Neuronal stem cell (in vitro differentiated cells): ENCODE measurements around the gene PRKCE.

Experiments used
- DNase-seq: peaks from one replicate; pipeline ENCODE4 v3.0.0-alpha.2; 2013; ENCODE audit warnings: low spot score
- H2AFZ ChIP-seq: one replicate; pipeline ENCODE4 v1.6.1; 2013; ENCODE audit warnings: mild to moderate bottlenecking, low read length, inconsistent platforms
- H2AK5ac ChIP-seq: 2 replicates; pipeline ENCODE4 v1.6.1; 2013; ENCODE audit warnings: low read depth, mild to moderate bottlenecking, inconsistent platforms, low read length, moderate library complexity, mixed read lengths
- H2BK120ac ChIP-seq: 2 replicates; pipeline ENCODE4 v1.6.1; 2013; ENCODE audit warnings: low read depth, mild to moderate bottlenecking, inconsistent platforms, low read length, moderate library complexity, mixed read lengths
- H2BK12ac ChIP-seq: one replicate; pipeline ENCODE4 v1.6.1; 2013; ENCODE audit warnings: low read length, inconsistent platforms
- H2BK15ac ChIP-seq: 2 replicates; pipeline ENCODE4 v1.6.1; 2013; ENCODE audit warnings: mild to moderate bottlenecking, low read length, inconsistent platforms, mixed read lengths
- H2BK5ac ChIP-seq: one replicate; pipeline ENCODE4 v1.6.1; 2013; ENCODE audit warnings: inconsistent platforms, mild to moderate bottlenecking, low read length, moderate library complexity
- H3K14ac ChIP-seq: one replicate; pipeline ENCODE4 v1.6.1; 2013; ENCODE audit warnings: low read length, inconsistent platforms
- H3K18ac ChIP-seq: 2 replicates; pipeline ENCODE4 v1.6.1; 2013; ENCODE audit warnings: low read length, inconsistent platforms
- H3K23ac ChIP-seq: 2 replicates; pipeline ENCODE4 v1.6.1; 2013; ENCODE audit warnings: low read depth, mild to moderate bottlenecking, mixed read lengths, low read length, inconsistent platforms; ENCODE audit not compliant: poor library complexity
- H3K27ac ChIP-seq: replicated peaks from 3 replicates; pipeline ENCODE4 v1.5.1; 2013; ENCODE audit warnings: low read length, inconsistent platforms
- H3K27me3 ChIP-seq, 3 experiments: 2 replicates each; pipeline ENCODE4 v1.6.1; 2013; ENCODE audit warnings: low read length in 3 of 3, mild to moderate bottlenecking in 2 of 3, inconsistent platforms in 1 of 3, low read depth in 1 of 3, mixed read lengths in 1 of 3, moderate library complexity in 1 of 3; ENCODE audit not compliant: control insufficient read depth in 3 of 3, insufficient read depth in 3 of 3
- H3K36me3 ChIP-seq, 2 donors: replicated peaks in 1 of 2; 2 replicates each; pipeline ENCODE4 v1.6.1; 2013; ENCODE audit warnings: low read length in 2 of 2; ENCODE audit not compliant: control insufficient read depth in 2 of 2, insufficient read depth in 2 of 2
- H3K4ac ChIP-seq: 2 replicates; pipeline ENCODE4 v1.6.1; 2013; ENCODE audit warnings: inconsistent platforms, mild to moderate bottlenecking, low read length, moderate library complexity
- H3K4me1 ChIP-seq, 2 donors: 1 replicate in 1 of 2; 2 replicates in 1 of 2; pipeline ENCODE4 v1.6.1; 2013; ENCODE audit warnings: low read length in 2 of 2, low read depth in 1 of 2; ENCODE audit not compliant: control insufficient read depth in 2 of 2, insufficient read depth in 1 of 2
- H3K4me2 ChIP-seq: one replicate; pipeline ENCODE4 v1.6.1; 2013; ENCODE audit warnings: mild to moderate bottlenecking, low read length, inconsistent platforms; ENCODE audit not compliant: insufficient read depth, poor library complexity, severe bottlenecking
- H3K4me3 ChIP-seq, 2 donors: 2 replicates each; pipeline ENCODE4 v1.5.1; 2013; ENCODE audit warnings: low read length in 2 of 2, mild to moderate bottlenecking in 2 of 2, inconsistent platforms in 1 of 2, moderate library complexity in 1 of 2
- H3K79me1 ChIP-seq: one replicate; pipeline ENCODE4 v1.6.1; 2013; ENCODE audit warnings: low read depth, mild to moderate bottlenecking, inconsistent platforms, low read length, moderate library complexity
- H3K9ac ChIP-seq: one replicate; pipeline ENCODE4 v1.6.1; 2013; ENCODE audit warnings: mild to moderate bottlenecking, low read depth, low read length, inconsistent platforms; ENCODE audit not compliant: poor library complexity
- H3K9me3 ChIP-seq, 2 donors: replicated peaks in 1 of 2; 2 replicates each; pipeline versions ENCODE3 to v1.6.1; 2013; ENCODE audit warnings: low read length in 2 of 2, mild to moderate bottlenecking in 2 of 2, inconsistent platforms in 1 of 2, low read depth in 1 of 2, mixed read lengths in 1 of 2, moderate library complexity in 1 of 2; ENCODE audit not compliant: control insufficient read depth in 2 of 2, insufficient read depth in 1 of 2
- H4K8ac ChIP-seq: one replicate; pipeline ENCODE4 v1.6.1; 2013; ENCODE audit warnings: low read depth, mild to moderate bottlenecking, inconsistent platforms, low read length, moderate library complexity
- H4K91ac ChIP-seq: one replicate; pipeline ENCODE4 v1.6.1; 2013; ENCODE audit warnings: low read length, low read depth, mild to moderate bottlenecking, inconsistent platforms; ENCODE audit not compliant: poor library complexity
- WGBS, 2 donors: extraction: QIAGEN DNeasy Blood & Tissue Kit; methylation state at CpG; one replicate each; pipeline ENCODE4 v1.1.7; 2013; ENCODE audit warnings: missing lambda C conversion rate in 2 of 2, mixed read lengths in 1 of 2; ENCODE audit not compliant: insufficient read length in 2 of 2, insufficient replicate concordance in 1 of 2; ENCODE audit errors: extremely low coverage in 2 of 2; 5-methylcytosine and 5-hydroxymethylcytosine counted together

Gene PRKCE

DNA sequence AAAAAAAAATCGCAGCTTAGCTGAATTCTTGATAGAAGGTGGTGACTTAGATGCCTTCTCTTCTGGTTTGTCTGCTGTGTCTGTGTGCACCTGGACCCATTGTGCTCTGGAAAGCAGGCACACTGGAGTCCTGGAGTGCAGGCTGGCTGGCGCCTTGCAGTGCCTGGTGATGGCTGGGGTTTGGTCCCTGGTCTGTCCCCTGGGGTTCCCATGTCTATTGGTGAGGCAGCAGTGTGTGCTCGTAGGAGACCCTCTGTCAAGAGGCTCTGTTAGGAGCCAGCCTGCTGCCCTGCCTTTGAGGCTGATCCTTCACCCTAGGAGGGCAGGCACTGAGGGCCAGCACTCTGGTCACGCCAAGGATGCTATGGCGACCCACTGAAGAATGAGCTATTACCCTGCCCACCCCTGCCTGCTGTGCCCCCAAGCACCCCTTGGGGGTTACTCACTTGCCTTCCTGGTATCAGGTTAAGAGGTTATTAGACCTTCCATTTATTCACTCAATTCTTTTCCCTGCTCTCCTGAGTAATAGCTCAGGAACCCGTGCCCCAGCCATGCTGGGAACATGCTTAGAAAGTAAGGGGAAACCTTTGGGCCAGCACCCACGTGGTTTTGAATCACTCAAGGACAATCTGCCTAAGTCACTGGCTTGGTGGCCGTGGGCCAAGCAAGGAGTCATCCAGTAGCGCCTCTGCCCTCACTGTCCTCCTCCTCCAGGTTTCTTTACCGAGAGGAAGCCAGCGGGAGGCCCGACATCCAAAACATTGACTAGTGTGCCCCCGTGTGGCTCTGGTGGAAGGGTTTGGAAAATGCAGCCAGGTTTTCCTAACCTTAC, 284.5 kb downstream of the PRKCE start:
- no peak overlapping the region for H4K91ac ChIP-seq
- no peak overlapping the region for H4K8ac ChIP-seq
- no peaks in the 10 kb centered on the region for H3K79me1 ChIP-seq
- peak; percentile 65 for DNase-seq
- no peak overlapping the region for H3K18ac ChIP-seq
- no peak overlapping the region for H2AFZ ChIP-seq
- H3K23ac ChIP-seq: no peak overlapping the region
- peaks cover 2 to 4% of the 10 kb centered on the region in 2 donors for H3K4me1 ChIP-seq
- H2BK120ac ChIP-seq: no peak overlapping the region
- H2BK5ac ChIP-seq: no peak overlapping the region
- no peak overlapping the region for H2BK12ac ChIP-seq
- no peak overlapping the region for H3K9ac ChIP-seq
- no peaks in the 10 kb centered on the region for H3K36me3 ChIP-seq
- H3K4ac ChIP-seq: no peak overlapping the region
- no peak overlapping the region for H2AK5ac ChIP-seq
- no peaks in the 10 kb centered on the region for H3K27me3 ChIP-seq
- H3K27ac ChIP-seq: no peak overlapping the region
- no peak overlapping the region for H3K14ac ChIP-seq
- no peaks in the 10 kb centered on the region for H3K9me3 ChIP-seq
- H3K4me2 ChIP-seq: no peak overlapping the region
- no peak overlapping the region for H3K4me3 ChIP-seq
- WGBS, 2 donors: no CpG with 5 or more reads among the region's 13 CpGs
- H2BK15ac ChIP-seq: no peak overlapping the region

GRCh38 chr2:45936623-45936979, 285.1 kb downstream of the PRKCE start:
- Histone ChIP-seq H3K14ac (no peak overlapping the region), H3K4me3 (no peak overlapping the region), H3K23ac (no peak overlapping the region), H3K27me3 (no peaks in the 10 kb centered on the region), H3K79me1 (no peaks in the 10 kb centered on the region), H2BK120ac (no peak overlapping the region), H4K8ac (no peak overlapping the region), H3K4ac (no peak overlapping the region), H3K18ac (no peak overlapping the region), H4K91ac (no peak overlapping the region), H3K4me2 (no peak overlapping the region), H2AFZ (no peak overlapping the region), H2AK5ac (no peak overlapping the region), H2BK5ac (no peak overlapping the region), H3K4me1 (peaks cover 7 to 9% of the 10 kb centered on the region in 2 donors), H3K9ac (no peak overlapping the region), H3K9me3 (no peaks in the 10 kb centered on the region), H3K36me3 (no peaks in the 10 kb centered on the region), H2BK12ac (no peak overlapping the region), H2BK15ac (no peak overlapping the region), H3K27ac (no peak overlapping the region)
- no CpG with 5 or more reads among the region's 5 CpGs for WGBS, 2 donors
- no peak for DNase-seq

DNA sequence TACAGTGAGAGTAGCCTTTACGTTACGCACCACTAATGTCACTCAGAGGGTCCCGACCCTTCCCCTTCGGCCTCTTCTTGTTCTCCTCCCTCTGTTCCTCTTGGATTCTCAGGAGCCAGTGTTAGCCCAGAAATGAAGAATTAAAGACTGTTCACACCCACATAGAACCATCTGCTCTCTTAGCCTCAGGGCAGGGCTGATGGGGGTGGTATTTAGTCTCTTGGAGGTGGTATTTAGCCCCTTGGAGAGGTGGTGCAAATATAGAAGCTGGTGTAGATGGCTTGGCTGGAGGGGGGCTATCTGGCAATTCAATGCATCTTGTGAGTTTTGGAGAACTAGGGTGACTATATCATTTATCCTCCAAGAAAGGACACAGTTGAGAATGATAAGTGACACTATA, 286.5 kb downstream of the PRKCE start:
- H4K91ac ChIP-seq: no peak overlapping the region
- H3K4me3 ChIP-seq: no peak overlapping the region
- no peak overlapping the region for H3K18ac ChIP-seq
- H3K9ac ChIP-seq: no peak overlapping the region
- no peak overlapping the region for H3K27ac ChIP-seq
- H3K79me1 ChIP-seq: no peaks in the 10 kb centered on the region
- no peak overlapping the region for H3K4ac ChIP-seq
- no peak overlapping the region for H2AK5ac ChIP-seq
- no CpG with 5 or more reads among the region's 4 CpGs for WGBS, 2 donors
- H3K14ac ChIP-seq: no peak overlapping the region
- H3K23ac ChIP-seq: no peak overlapping the region
- no peak overlapping the region for H2AFZ ChIP-seq
- H2BK120ac ChIP-seq: no peak overlapping the region
- H2BK15ac ChIP-seq: no peak overlapping the region
- H4K8ac ChIP-seq: no peak overlapping the region
- no peak overlapping the region for H2BK12ac ChIP-seq
- no peak overlapping the region for H2BK5ac ChIP-seq
- no peak for DNase-seq
- no peaks in the 10 kb centered on the region for H3K9me3 ChIP-seq
- no peak overlapping the region for H3K4me2 ChIP-seq
- no peaks in the 10 kb centered on the region for H3K27me3 ChIP-seq
- H3K4me1 ChIP-seq: peaks cover 8 to 14% of the 10 kb centered on the region in 2 donors
- no peaks in the 10 kb centered on the region for H3K36me3 ChIP-seq

GRCh38 chr2:45938649-45939511, 287.4 kb downstream of the PRKCE start:
- WGBS, 2 donors: no CpG with 5 or more reads among the region's 13 CpGs
- Histone ChIP-seq H3K4me3 (no peak overlapping the region), H3K27me3 (no peaks in the 10 kb centered on the region)

More at GRCh38 chr2:45938649-45939511, 287.4 kb downstream of the PRKCE start:
- Histone ChIP-seq H2BK15ac (no peak overlapping the region), H3K9me3 (no peaks in the 10 kb centered on the region), H3K14ac (no peak overlapping the region), H2AFZ (no peak overlapping the region), H3K4me2 (no peak overlapping the region), H2BK12ac (no peak overlapping the region), H3K18ac (no peak overlapping the region), H4K8ac (no peak overlapping the region), H3K79me1 (no peaks in the 10 kb centered on the region), H3K36me3 (no peaks in the 10 kb centered on the region), H3K4ac (no peak overlapping the region), H2BK120ac (no peak overlapping the region), H2BK5ac (no peak overlapping the region), H4K91ac (no peak overlapping the region), H3K4me1 (peaks cover 14 to 18% of the 10 kb centered on the region in 2 donors), H3K9ac (no peak overlapping the region), H3K23ac (no peak overlapping the region), H3K27ac (no peak overlapping the region), H2AK5ac (no peak overlapping the region)
- no peak for DNase-seq
